Measurements from ENCODE around the gene ARID4B. TPM values are rescaled to one million over a fixed set of nuclear protein-coding genes. Genes with fewer than 3 reads are reported as not detected.

ARID4B gene
- total and polyA plus RNA-seq, 2 of the 13 experiments (the other 11 are each of a cell fraction or from before 2014, with no cell fraction given) = 9.7 to 24.6 TPM

DNA sequence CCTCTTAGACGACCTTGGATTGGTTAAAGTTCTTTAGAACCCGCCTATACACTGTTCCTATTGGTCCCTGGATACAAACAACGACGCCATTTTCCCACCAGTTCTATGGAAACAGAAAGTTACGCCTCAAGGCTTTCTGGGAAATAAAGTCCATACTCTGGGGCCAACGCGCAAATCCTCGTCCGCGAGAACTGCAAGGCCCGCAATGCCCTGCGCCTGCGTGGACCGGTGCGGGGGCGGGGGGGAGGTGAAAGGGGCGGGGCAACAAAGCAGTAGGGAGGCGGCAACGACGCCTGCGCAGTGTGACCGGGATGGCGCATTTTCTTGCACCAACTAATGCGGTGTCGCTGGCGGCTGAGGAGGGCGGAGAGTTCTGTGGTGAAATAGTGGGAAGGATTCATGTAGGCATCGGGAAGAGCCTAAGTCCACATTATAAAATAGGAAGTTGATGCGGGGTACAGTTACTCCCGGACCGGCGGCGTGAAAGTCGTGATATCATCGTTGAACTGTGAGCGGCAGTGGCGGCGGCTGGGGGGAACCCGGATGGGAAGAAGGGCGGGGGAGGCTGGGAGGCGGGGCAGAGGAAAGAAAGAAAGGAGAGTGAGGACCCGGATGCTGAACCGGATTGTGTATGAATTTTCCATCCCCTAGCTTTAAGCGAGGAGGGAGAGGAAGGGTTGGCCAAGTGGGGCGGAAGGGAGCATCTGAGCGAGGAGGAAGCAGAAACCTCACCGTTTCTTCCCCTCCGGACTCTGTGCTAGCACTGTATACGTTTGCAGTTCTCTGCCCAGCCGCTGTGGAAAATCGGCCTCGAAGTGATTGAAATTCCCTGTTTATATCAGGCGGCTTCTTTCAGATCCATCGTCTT lies 526 bp upstream of the ARID4B start, which contains the start of gene GGPS1 (continued):
- TF ChIP-seq AHDC1 (CRISPR knock-in tag; IDR thresholded peaks at IDR 0.05; ENCODE audit: borderline replicate concordance) (no peak), ZSCAN21 (CRISPR knock-in tag; IDR thresholded peaks at IDR 0.05; ENCODE audit: borderline replicate concordance) (no peak), ZNF782 (CRISPR knock-in tag; IDR thresholded peaks at IDR 0.05; ENCODE audit: borderline replicate concordance) (no peak), KAT7 (CRISPR knock-in tag; IDR thresholded peaks at IDR 0.05; ENCODE audit: borderline replicate concordance) (peak; percentile 60; the same call in 1 of the 2 replicates), ZNF431 (CRISPR knock-in tag; IDR thresholded peaks at IDR 0.05; ENCODE audit: borderline replicate concordance, low read depth) (no peak; the same call in 1 of the 2 replicates), ZNF747 (CRISPR knock-in tag; IDR thresholded peaks at IDR 0.05; ENCODE audit: borderline replicate concordance) (no peak), ZNF430 (CRISPR knock-in tag; IDR thresholded peaks at IDR 0.05) (no peak; the same call in 1 of the 2 replicates), NR2F2 (IDR thresholded peaks at IDR 0.05; ENCODE audit: borderline replicate concordance, low read depth) (no peak), ZNF205 (CRISPR knock-in tag; IDR thresholded peaks at IDR 0.05) (peak; percentile 77), ATF2 (CRISPR knock-in tag; IDR thresholded peaks at IDR 0.05) (no peak), SMAD1 (CRISPR knock-in tag; IDR thresholded peaks at IDR 0.05; ENCODE audit: borderline replicate concordance, low read depth) (no peak), ARHGAP35 (CRISPR knock-in tag; IDR thresholded peaks at IDR 0.05; ENCODE audit: borderline replicate concordance) (peak; percentile 65; the same call in 1 of the 2 replicates), ZNF768 (CRISPR knock-in tag; IDR thresholded peaks at IDR 0.05) (no peak), SKI (IDR thresholded peaks at IDR 0.05; ENCODE audit: partially characterized antibody) (no peak)
- TF ChIP-seq, protein P1, sequence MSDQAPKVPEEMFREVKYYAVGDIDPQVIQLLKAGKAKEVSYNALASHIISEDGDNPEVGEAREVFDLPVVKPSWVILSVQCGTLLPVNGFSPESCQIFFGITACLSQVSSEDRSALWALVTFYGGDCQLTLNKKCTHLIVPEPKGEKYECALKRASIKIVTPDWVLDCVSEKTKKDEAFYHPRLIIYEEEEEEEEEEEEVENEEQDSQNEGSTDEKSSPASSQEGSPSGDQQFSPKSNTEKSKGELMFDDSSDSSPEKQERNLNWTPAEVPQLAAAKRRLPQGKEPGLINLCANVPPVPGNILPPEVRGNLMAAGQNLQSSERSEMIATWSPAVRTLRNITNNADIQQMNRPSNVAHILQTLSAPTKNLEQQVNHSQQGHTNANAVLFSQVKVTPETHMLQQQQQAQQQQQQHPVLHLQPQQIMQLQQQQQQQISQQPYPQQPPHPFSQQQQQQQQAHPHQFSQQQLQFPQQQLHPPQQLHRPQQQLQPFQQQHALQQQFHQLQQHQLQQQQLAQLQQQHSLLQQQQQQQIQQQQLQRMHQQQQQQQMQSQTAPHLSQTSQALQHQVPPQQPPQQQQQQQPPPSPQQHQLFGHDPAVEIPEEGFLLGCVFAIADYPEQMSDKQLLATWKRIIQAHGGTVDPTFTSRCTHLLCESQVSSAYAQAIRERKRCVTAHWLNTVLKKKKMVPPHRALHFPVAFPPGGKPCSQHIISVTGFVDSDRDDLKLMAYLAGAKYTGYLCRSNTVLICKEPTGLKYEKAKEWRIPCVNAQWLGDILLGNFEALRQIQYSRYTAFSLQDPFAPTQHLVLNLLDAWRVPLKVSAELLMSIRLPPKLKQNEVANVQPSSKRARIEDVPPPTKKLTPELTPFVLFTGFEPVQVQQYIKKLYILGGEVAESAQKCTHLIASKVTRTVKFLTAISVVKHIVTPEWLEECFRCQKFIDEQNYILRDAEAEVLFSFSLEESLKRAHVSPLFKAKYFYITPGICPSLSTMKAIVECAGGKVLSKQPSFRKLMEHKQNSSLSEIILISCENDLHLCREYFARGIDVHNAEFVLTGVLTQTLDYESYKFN (CRISPR knock-in tag; conservative IDR thresholded peaks at IDR 0.05) = no peak
- TF ChIP-seq, protein P2, sequence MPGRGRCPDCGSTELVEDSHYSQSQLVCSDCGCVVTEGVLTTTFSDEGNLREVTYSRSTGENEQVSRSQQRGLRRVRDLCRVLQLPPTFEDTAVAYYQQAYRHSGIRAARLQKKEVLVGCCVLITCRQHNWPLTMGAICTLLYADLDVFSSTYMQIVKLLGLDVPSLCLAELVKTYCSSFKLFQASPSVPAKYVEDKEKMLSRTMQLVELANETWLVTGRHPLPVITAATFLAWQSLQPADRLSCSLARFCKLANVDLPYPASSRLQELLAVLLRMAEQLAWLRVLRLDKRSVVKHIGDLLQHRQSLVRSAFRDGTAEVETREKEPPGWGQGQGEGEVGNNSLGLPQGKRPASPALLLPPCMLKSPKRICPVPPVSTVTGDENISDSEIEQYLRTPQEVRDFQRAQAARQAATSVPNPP (CRISPR knock-in tag; IDR thresholded peaks at IDR 0.05) = no peak

Measured in HepG2 (cell line).